H9 (cell line): ENCODE results near the gene SEMA3E. TPM values are rescaled to one million over a fixed set of nuclear protein-coding genes. Genes with fewer than 3 reads are reported as not detected.

ENCODE experiments used
- DNase-seq: peaks from one replicate; pipeline ENCODE4 v3.0.0-alpha.2; 2017
- H2AFZ ChIP-seq: one replicate; pipeline ENCODE4 v1.6.1; 2013; ENCODE audit warnings: mild to moderate bottlenecking, low read length, control low read depth, moderate library complexity
- H2AK5ac ChIP-seq: 2 replicates; pipeline ENCODE4 v1.6.1; 2013; ENCODE audit warnings: low read length, control low read depth, mixed read lengths; ENCODE audit not compliant: insufficient read length
- H2BK120ac ChIP-seq: one replicate; pipeline ENCODE4 v1.6.1; 2013; ENCODE audit warnings: low read depth, mild to moderate bottlenecking, low read length, control low read depth, inconsistent platforms; ENCODE audit not compliant: poor library complexity, severe bottlenecking
- H2BK12ac ChIP-seq: 2 replicates; pipeline ENCODE4 v1.6.1; 2013; ENCODE audit warnings: low read length, control low read depth, mixed read lengths, low read depth; ENCODE audit not compliant: insufficient read length
- H2BK15ac ChIP-seq: 2 replicates; pipeline ENCODE4 v1.6.1; 2013; ENCODE audit warnings: low read depth, low read length, control low read depth
- H2BK20ac ChIP-seq: one replicate; pipeline ENCODE4 v1.6.1; 2013; ENCODE audit warnings: low read depth, mild to moderate bottlenecking, low read length, control low read depth, inconsistent platforms; ENCODE audit not compliant: poor library complexity, severe bottlenecking
- H2BK5ac ChIP-seq: 2 replicates; pipeline ENCODE4 v1.6.1; 2013; ENCODE audit warnings: low read length, control low read depth, mixed read lengths; ENCODE audit not compliant: insufficient read length
- H3K14ac ChIP-seq: 2 replicates; pipeline ENCODE4 v1.6.1; 2013; ENCODE audit warnings: low read length, control low read depth; ENCODE audit not compliant: insufficient read depth
- H3K18ac ChIP-seq: 2 replicates; pipeline ENCODE4 v1.6.1; 2013; ENCODE audit warnings: low read depth, mild to moderate bottlenecking, mixed read lengths, low read length, control low read depth; ENCODE audit not compliant: insufficient read length
- H3K23ac ChIP-seq: 2 replicates; pipeline ENCODE4 v1.6.1; 2013; ENCODE audit warnings: low read length, control low read depth, mixed read lengths, low read depth; ENCODE audit not compliant: insufficient read length
- H3K23me2 ChIP-seq: 2 replicates; pipeline ENCODE4 v1.6.1; 2013; ENCODE audit warnings: low read depth, mild to moderate bottlenecking, mixed read lengths, low read length, control low read depth; ENCODE audit not compliant: insufficient read length, poor library complexity, severe bottlenecking
- H3K27ac ChIP-seq: 2 replicates; pipeline ENCODE4 v1.5.1; 2013; ENCODE audit warnings: low read length, control low read depth, mixed read lengths, low read depth; ENCODE audit not compliant: insufficient read length
- H3K27me3 ChIP-seq: 2 replicates; pipeline ENCODE4 v1.6.1; 2013; ENCODE audit warnings: low read length, control low read depth, inconsistent platforms; ENCODE audit not compliant: insufficient read depth
- H3K4ac ChIP-seq: 2 replicates; pipeline ENCODE4 v1.6.1; 2013; ENCODE audit warnings: low read depth, mild to moderate bottlenecking, control low read depth, inconsistent platforms, low read length, moderate library complexity
- H3K4me1 ChIP-seq: 2 replicates; pipeline ENCODE4 v1.6.1; 2013; ENCODE audit warnings: low read length, control low read depth, inconsistent platforms; ENCODE audit not compliant: insufficient read depth
- H3K4me2 ChIP-seq: 2 replicates; pipeline ENCODE4 v1.6.1; 2013; ENCODE audit warnings: low read length, control low read depth, mixed read lengths; ENCODE audit not compliant: insufficient read length, insufficient read depth
- H3K56ac ChIP-seq: 2 replicates; pipeline ENCODE4 v1.6.1; 2013; ENCODE audit warnings: low read depth, mild to moderate bottlenecking, mixed read lengths, low read length, control low read depth; ENCODE audit not compliant: insufficient read length
- H3K79me1 ChIP-seq: 2 replicates; pipeline ENCODE4 v1.6.1; 2013; ENCODE audit warnings: low read depth, mild to moderate bottlenecking, moderate library complexity, low read length, control low read depth, inconsistent platforms; ENCODE audit not compliant: insufficient read depth, poor library complexity, severe bottlenecking
- H3K79me2 ChIP-seq: 2 replicates; pipeline ENCODE4 v1.6.1; 2013; ENCODE audit warnings: low read length, control low read depth, inconsistent platforms; ENCODE audit not compliant: insufficient read depth
- H3K9ac ChIP-seq: 2 replicates; pipeline ENCODE4 v1.6.1; 2013; ENCODE audit warnings: low read length, control low read depth, mixed read lengths; ENCODE audit not compliant: insufficient read length; ENCODE audit errors: extremely low read depth
- H3K9me3 ChIP-seq: one replicate; pipeline ENCODE4 v1.6.1; 2013; ENCODE audit warnings: low read depth, low read length, inconsistent platforms; ENCODE audit not compliant: control insufficient read depth
- H3T11ph ChIP-seq: one replicate; pipeline ENCODE4 v1.6.1; 2013; ENCODE audit warnings: mild to moderate bottlenecking, low read length, control low read depth, inconsistent platforms
- H4K20me1 ChIP-seq: one replicate; pipeline ENCODE4 v1.6.1; 2013; ENCODE audit not compliant: control insufficient read depth, insufficient read length, insufficient read depth
- H4K5ac ChIP-seq: 2 replicates; pipeline ENCODE4 v1.6.1; 2013; ENCODE audit warnings: low read depth, mild to moderate bottlenecking, mixed read lengths, low read length, control low read depth; ENCODE audit not compliant: insufficient read length
- H4K8ac ChIP-seq: replicated peaks from 2 replicates; pipeline ENCODE4 v1.6.1; 2013; ENCODE audit warnings: low read length, control low read depth, mixed read lengths, low read depth; ENCODE audit not compliant: insufficient read length
- H4K91ac ChIP-seq: 2 replicates; pipeline ENCODE4 v1.6.1; 2013; ENCODE audit warnings: low read depth, mild to moderate bottlenecking, moderate library complexity, mixed read lengths, low read length, control low read depth; ENCODE audit not compliant: insufficient read length
- H3K27ac Mint-ChIP-seq, 3 experiments: 2 replicates in 2 of 3; 3 replicates in 1 of 3; pipeline ENCODE4 v1.8.0; 2020 to 2021; ENCODE audit warnings: mixed read lengths in 3 of 3, mild to moderate bottlenecking in 1 of 3, moderate library complexity in 1 of 3
- H3K27me3 Mint-ChIP-seq: 2 replicates; pipeline ENCODE4 v1.8.0; 2021; ENCODE audit warnings: low read depth, mild to moderate bottlenecking, moderate library complexity, mixed read lengths
- H3K36me3 Mint-ChIP-seq, 3 experiments: 2 replicates in 2 of 3; 3 replicates in 1 of 3; pipeline ENCODE4 v1.8.0; 2020 to 2021; ENCODE audit warnings: low read depth in 3 of 3, mixed read lengths in 3 of 3; ENCODE audit not compliant: insufficient read depth in 1 of 3
- H3K4me1 Mint-ChIP-seq, 2 experiments: 2 replicates each; pipeline ENCODE4 v1.8.0; 2020; ENCODE audit warnings: mixed read lengths in 2 of 2
- H3K4me3 Mint-ChIP-seq, 2 experiments: 2 replicates in 1 of 2; 3 replicates in 1 of 2; pipeline ENCODE4 v1.8.0; 2020 to 2021; ENCODE audit warnings: mild to moderate bottlenecking in 2 of 2, mixed read lengths in 2 of 2, moderate library complexity in 1 of 2
- H3K9me3 Mint-ChIP-seq, 2 experiments: 2 replicates in 1 of 2; 3 replicates in 1 of 2; pipeline ENCODE4 v1.8.0; 2020; ENCODE audit warnings: mild to moderate bottlenecking in 2 of 2, mixed read lengths in 2 of 2, moderate library complexity in 1 of 2
- CTCF ChIP-seq: fragments of 200-600 bp; sonication (generic); conservative IDR thresholded peaks from 3 replicates; pipeline ENCODE4 v1.8.0; 2021; ENCODE audit warnings: antibody characterized with exemption, mild to moderate bottlenecking
- WGBS: extraction: QIAGEN DNeasy Blood & Tissue Kit; methylation state at CpG from one replicate; pipeline ENCODE4 v1.1.7; 2013; ENCODE audit warnings: missing lambda C conversion rate, low lambda C conversion rate, mixed read lengths; ENCODE audit not compliant: insufficient read length; ENCODE audit errors: extremely low coverage; 5-methylcytosine and 5-hydroxymethylcytosine counted together
- total RNA-seq: library from RNA; stranded (reverse); gene quantifications from 2 replicates; pipeline ENCODE4 v1.2.1, GENCODE V29; 2021

SEMA3E gene
- total RNA-seq, 1 experiment from 2014 or later, result 0.39 TPM

GRCh38 chr7:83447681-83448080, 201.3 kb downstream of the SEMA3E start:
- no peak overlapping the region for H2BK5ac ChIP-seq
- no peak for TF ChIP-seq CTCF
- no CpG with 5 or more reads among the region's 2 CpGs for WGBS
- H2BK120ac ChIP-seq, result no peak overlapping the region
- H2BK20ac ChIP-seq, result no peak overlapping the region
- H3K14ac ChIP-seq, result no peak overlapping the region
- H2AFZ ChIP-seq, result no peak overlapping the region
- no peak overlapping the region for H3K23ac ChIP-seq
- no peaks in the 10 kb centered on the region for H3K9me3 ChIP-seq
- no peaks in the 10 kb centered on the region for H3K36me3 Mint-ChIP-seq
- no peak overlapping the region for H3K9ac ChIP-seq
- no peak overlapping the region for H3K4me2 ChIP-seq
- no peak overlapping the region; a peak in 1 of 7 replicates for H3K27ac Mint-ChIP-seq
- H2BK15ac ChIP-seq, result no peak overlapping the region
- H3K27ac ChIP-seq, result no peak overlapping the region
- no peak overlapping the region for H4K91ac ChIP-seq
- no peaks in the 10 kb centered on the region for H3K23me2 ChIP-seq
- no peak overlapping the region for H2BK12ac ChIP-seq
- H3T11ph ChIP-seq, result no peak overlapping the region
- H3K79me2 ChIP-seq, result no peaks in the 10 kb centered on the region
- H4K5ac ChIP-seq, result no peak overlapping the region
- peaks cover 63 to 65% of the 10 kb centered on the region in 2 experiments for H3K4me1 Mint-ChIP-seq
- no peak overlapping the region for H3K18ac ChIP-seq
- H3K27me3 Mint-ChIP-seq, result no peaks in the 10 kb centered on the region
- no peak overlapping the region for H4K8ac ChIP-seq
- no peak for DNase-seq
- H3K56ac ChIP-seq, result no peak overlapping the region
- no peak overlapping the region for H3K4me3 Mint-ChIP-seq
- no peaks in the 10 kb centered on the region for H3K27me3 ChIP-seq
- H3K9me3 Mint-ChIP-seq, result no peaks in the 10 kb centered on the region
- H3K4me1 ChIP-seq, result peaks cover 21% of the 10 kb centered on the region
- H3K79me1 ChIP-seq, result no peaks in the 10 kb centered on the region
- H4K20me1 ChIP-seq, result no peaks in the 10 kb centered on the region
- H3K4ac ChIP-seq, result no peak overlapping the region
- no peak overlapping the region for H2AK5ac ChIP-seq
